Tibial artery (tissue), 4 donors: ENCODE measurements around the gene NALCN.
"Not testable (repeated sequence)": the region's sequence is repeated elsewhere in the genome, so short reads cannot be mapped to it uniquely, and the experiment has no call there.

Experiments
- DNase-seq, 2 donors: peaks; one replicate each; pipeline ENCODE4 v3.0.0-alpha.2; 2019
- H3K27ac ChIP-seq, 2 donors: fragments of 200-600 bp; sonication (generic) in 1 of 2; 1 replicate in 1 of 2; 2 replicates in 1 of 2; pipeline ENCODE4 v1.5.1; 2018 to 2019; ENCODE audit warnings: mild to moderate bottlenecking in 1 of 2
- H3K27me3 ChIP-seq, 2 donors: fragments of 200-600 bp; sonication (generic) in 1 of 2; one replicate each; pipeline versions ENCODE4 v1.5.1 to v1.6.0; 2016 to 2019
- H3K36me3 ChIP-seq, 3 donors: fragments of 200-600 bp; sonication (generic) in 2 of 3; one replicate each; pipeline ENCODE4 v1.5.1; 2016 to 2019; ENCODE audit warnings: mild to moderate bottlenecking in 2 of 3
- H3K4me1 ChIP-seq, 4 donors: fragments of 200-600 bp; sonication (generic) in 2 of 4; 1 replicate in 3 of 4; 2 replicates in 1 of 4; pipeline ENCODE4 v1.5.1; 2016 to 2019
- H3K4me3 ChIP-seq, 2 donors: fragments of 200-600 bp; sonication (generic) in 1 of 2; 1 replicate in 1 of 2; 2 replicates in 1 of 2; pipeline ENCODE4 v1.5.1; 2018 to 2019; ENCODE audit warnings: mild to moderate bottlenecking in 2 of 2
- H3K9me3 ChIP-seq, 3 donors: fragments of 200-600 bp; sonication (generic) in 1 of 3; one replicate each; pipeline ENCODE4 v1.5.1; 2016 to 2019
- CTCF ChIP-seq, 2 experiments: fragments of 200-600 bp in 1 of 2; fragments of 450-650 bp in 1 of 2; IDR thresholded peaks; one replicate each; pipeline ENCODE4 v1.5.1; 2017 to 2019; ENCODE audit warnings: antibody characterized with exemption in 2 of 2, mild to moderate bottlenecking in 1 of 2, moderate library complexity in 1 of 2
- intact Hi-C: fragments of 100-400 bp; cut with DNase I; formaldehyde crosslinking; loops from one replicate; pipeline ENCODE4 v1.15.0; 2023; ENCODE audit warnings: low total_unique reads

NALCN gene

GRCh38 chr13:101325423-101325822 is 90.9 kb downstream of the NALCN start:
- Histone ChIP-seq H3K9me3 (no peaks in the 10 kb centered on the region), H3K4me1 (peaks cover 0 to 14% (median 0%) of the 10 kb centered on the region in 4 donors), H3K36me3 (no peaks in the 10 kb centered on the region), H3K27me3 (no peaks in the 10 kb centered on the region), H3K27ac (no peak overlapping the region), H3K4me3 (no peak overlapping the region)
- intact Hi-C loops, result no loop called here
- TF ChIP-seq CTCF (IDR thresholded peaks at IDR 0.05), result no peak
- no peak for DNase-seq

DNA sequence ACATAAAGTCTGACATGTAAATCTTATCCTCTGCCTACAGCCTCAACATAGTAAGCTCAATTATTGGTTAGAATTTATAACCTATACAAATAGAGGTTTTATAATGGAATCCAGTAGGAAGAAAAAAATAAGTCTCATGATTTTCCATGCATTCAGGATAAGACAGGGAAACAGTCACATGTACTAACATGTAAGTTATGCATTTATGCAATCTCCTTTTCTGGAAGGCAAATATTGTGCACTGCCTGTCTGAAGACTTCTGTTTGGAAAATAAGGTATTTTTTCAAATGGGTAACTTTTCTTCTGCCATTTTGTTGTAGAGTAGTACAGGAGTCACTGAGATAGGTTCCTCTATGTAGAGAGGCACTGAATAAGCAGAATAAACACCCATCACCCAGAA is 92.7 kb downstream of the NALCN start:
- Histone ChIP-seq H3K36me3 (no peaks in the 10 kb centered on the region), H3K27ac (no peak overlapping the region), H3K27me3 (no peaks in the 10 kb centered on the region), H3K4me3 (no peak overlapping the region), H3K9me3 (no peaks in the 10 kb centered on the region), H3K4me1 (peaks cover 0 to 14% (median 0%) of the 10 kb centered on the region in 4 donors)
- no peak for TF ChIP-seq CTCF (IDR thresholded peaks at IDR 0.05)
- no peak for DNase-seq
- intact Hi-C loops, result no loop called here

GRCh38 chr13:101317986-101318523 is 98.3 kb downstream of the NALCN start:
- Histone ChIP-seq H3K36me3 (no peaks in the 10 kb centered on the region), H3K4me1 (no peaks in the 10 kb centered on the region), H3K27ac (no peak overlapping the region), H3K27me3 (no peaks in the 10 kb centered on the region), H3K4me3 (no peak overlapping the region), H3K9me3 (no peaks in the 10 kb centered on the region)
- intact Hi-C loops, result no loop called here
- no peak for DNase-seq
- no peak for TF ChIP-seq CTCF (IDR thresholded peaks at IDR 0.05)

DNA sequence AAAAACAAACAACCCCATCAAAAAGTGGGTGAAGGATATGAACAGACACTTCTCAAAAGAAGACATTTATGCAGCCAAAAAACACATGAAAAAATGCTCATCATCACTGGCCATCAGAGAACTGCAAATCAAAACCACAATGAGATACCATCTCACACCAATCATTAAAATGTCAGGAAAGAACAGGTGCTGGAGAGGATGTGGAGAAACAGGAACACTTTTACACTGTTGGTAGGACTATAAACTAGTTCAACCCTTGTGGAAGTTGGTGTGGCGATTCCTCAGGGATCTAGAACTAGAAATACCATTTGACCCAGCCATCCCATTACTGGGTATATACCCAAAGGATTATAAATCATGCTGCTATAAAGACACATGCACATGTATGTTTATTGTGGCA is 102.8 kb downstream of the NALCN start:
- H3K4me3 ChIP-seq, H3K27me3 ChIP-seq: not testable (repeated sequence)

GRCh38 chr13:101309014-101309619 is 107.2 kb downstream of the NALCN start:
- no peak for DNase-seq
- intact Hi-C loops, result loop anchor here (10.0 kb wide), 1 partner anchor 146 kb away; the partner anchor contains the start of gene ITGBL1
- Histone ChIP-seq H3K4me1 (peaks cover 0 to 46% (median 21%) of the 10 kb centered on the region in 4 donors), H3K27ac (peak overlapping the region; percentile 63 to 72), H3K4me3 (no peak overlapping the region), H3K9me3 (no peaks in the 10 kb centered on the region), H3K36me3 (no peaks in the 10 kb centered on the region), H3K27me3 (no peaks in the 10 kb centered on the region)
- TF ChIP-seq CTCF (IDR thresholded peaks at IDR 0.05), result no peak

More for the DNA sequence above, 102.8 kb downstream of the NALCN start:
- intact Hi-C loops, H3K27ac ChIP-seq, H3K36me3 ChIP-seq, H3K9me3 ChIP-seq, DNase-seq: not testable (repeated sequence)
- peaks cover 0 to 22% (median 11%) of the 10 kb centered on the region in 4 donors for H3K4me1 ChIP-seq

DNA sequence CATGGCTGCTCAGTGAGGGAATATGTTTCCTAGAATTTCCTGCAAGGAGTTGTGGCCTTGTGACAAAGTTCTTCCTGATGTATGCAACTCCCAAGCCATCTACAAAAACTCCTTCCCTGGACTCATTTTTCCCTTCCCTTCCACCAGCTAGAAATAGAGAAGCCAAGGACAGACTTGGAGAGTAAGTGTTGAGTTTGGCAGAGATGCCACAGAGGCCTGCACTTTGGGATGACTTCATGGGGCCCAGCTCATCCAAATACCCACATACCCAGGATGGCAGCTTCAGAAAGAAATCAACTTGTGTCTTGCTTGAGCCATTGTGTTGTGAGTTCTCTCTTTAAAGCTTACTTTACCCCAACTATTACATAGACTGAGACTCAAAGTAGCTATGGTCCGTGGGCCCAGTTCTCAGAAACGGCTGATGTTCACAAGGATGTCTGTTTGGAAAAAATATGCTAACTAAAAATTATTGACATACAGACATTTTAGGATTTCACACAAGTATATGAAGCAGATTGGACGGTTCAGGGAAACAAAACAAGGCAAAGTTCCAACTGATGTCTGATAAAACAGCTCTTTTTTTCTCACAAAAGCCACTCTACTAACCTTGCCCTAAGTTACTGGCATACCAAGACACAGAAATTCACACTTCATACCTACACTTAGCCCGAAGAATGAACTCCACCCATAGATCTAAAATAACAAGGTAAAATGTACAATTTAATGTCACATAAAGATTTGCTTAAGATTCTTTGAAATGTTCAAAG is 107.9 kb downstream of the NALCN start:
- peaks cover 0 to 49% (median 21%) of the 10 kb centered on the region in 4 donors for H3K4me1 ChIP-seq
- intact Hi-C loops, result loop anchor here (10.0 kb wide), 1 partner anchor 146 kb away; the partner anchor contains the start of gene ITGBL1
- no peak for DNase-seq
- no peak for TF ChIP-seq CTCF (IDR thresholded peaks at IDR 0.05)
- H3K9me3 ChIP-seq, result no peaks in the 10 kb centered on the region
- no peaks in the 10 kb centered on the region for H3K27me3 ChIP-seq
- H3K4me3 ChIP-seq, result no peak overlapping the region
- H3K27ac ChIP-seq, result peak overlapping the region; percentile 63 to 72
- no peaks in the 10 kb centered on the region for H3K36me3 ChIP-seq
